Endothelial cell of umbilical vein (primary cell): ENCODE data around the gene SMAD1. TPM values are rescaled to one million over a fixed set of nuclear protein-coding genes. Genes with fewer than 3 reads are reported as not detected.

Experiments
- BruUV-seq: library from RNA; stranded (reverse); fragments of 400-500 nt; replicated peaks from 2 replicates; lab custom pipeline; 2021; lab: Mats Ljungman, UMichigan
- CTCF ChIA-PET: fragments of 300-600, 350-600 bp; sonication (Branson Sonifier 250); formaldehyde crosslinking; loops from one replicate; lab custom pipeline; 2021; ENCODE audit warnings: antibody characterized with exemption, inconsistent platforms; lab: Charles Lee
- POLR2A ChIA-PET: fragments of 300-600, 350-600 bp; sonication (Branson Sonifier 250); formaldehyde crosslinking; loops from one replicate; lab custom pipeline; 2021; ENCODE audit warnings: antibody characterized with exemption, inconsistent platforms; lab: Charles Lee
- DNase-seq: peaks from one replicate; pipeline ENCODE4 v3.0.0-alpha.2; 2011; ENCODE audit warnings: low read depth, low spot score
- FAIRE-seq: peaks from 2 replicates; lab custom pipeline; 2011; peaks lifted over from hg19 to GRCh38; lab: Jason Lieb, UNC
- H2AFZ ChIP-seq: 2 replicates; pipeline ENCODE4 v1.6.0; 2012; ENCODE audit warnings: low read depth, low read length, control low read depth, inconsistent platforms
- H3K27ac ChIP-seq: 2 replicates; pipeline ENCODE4 v1.5.1; 2011; ENCODE audit warnings: low read depth, mild to moderate bottlenecking, control low read depth, low read length, moderate library complexity; ENCODE audit not compliant: insufficient read depth
- H3K27me3 ChIP-seq, 2 experiments: 2 replicates each; pipeline versions ENCODE4 v1.6.0 to v1.6.1; 2011; ENCODE audit warnings: low read length in 2 of 2, mixed read lengths in 1 of 2; ENCODE audit not compliant: control insufficient read depth in 2 of 2, insufficient read depth in 2 of 2
- H3K36me3 ChIP-seq, 2 experiments: 2 replicates in 1 of 2; 3 replicates in 1 of 2; pipeline ENCODE4 v1.5.1; 2011; ENCODE audit warnings: low read length in 2 of 2, mild to moderate bottlenecking in 1 of 2, moderate library complexity in 1 of 2; ENCODE audit not compliant: control insufficient read depth in 2 of 2, insufficient read depth in 2 of 2; ENCODE audit errors: extremely low read depth in 1 of 2
- H3K4me1 ChIP-seq: 3 replicates; pipeline ENCODE4 v1.5.1; 2011; ENCODE audit warnings: mild to moderate bottlenecking, low read length; ENCODE audit not compliant: control insufficient read depth, insufficient read depth; ENCODE audit errors: extremely low read depth
- H3K4me2 ChIP-seq: 2 replicates; pipeline ENCODE4 v1.6.1; 2011; ENCODE audit warnings: low read length, control low read depth, mixed read lengths; ENCODE audit not compliant: insufficient read depth
- H3K4me3 ChIP-seq, 3 experiments: fragments of 200-600 bp in 1 of 3; sonication (generic), shearing (Covaris generic) in 1 of 3; replicated peaks in 1 of 3; 2 replicates each; pipeline ENCODE4 v1.5.1; 2011 to 2016; ENCODE audit warnings: control low read depth in 3 of 3, low read length in 3 of 3, mild to moderate bottlenecking in 2 of 3, inconsistent platforms in 1 of 3, low read depth in 1 of 3, moderate library complexity in 1 of 3; ENCODE audit not compliant: insufficient read depth in 1 of 3
- H3K79me2 ChIP-seq: 2 replicates; pipeline ENCODE4 v1.6.0; 2012; ENCODE audit warnings: low read length, inconsistent platforms; ENCODE audit not compliant: control insufficient read depth, insufficient read depth
- H3K9ac ChIP-seq: replicated peaks from 2 replicates; pipeline ENCODE3; 2011; ENCODE audit warnings: low read length, control low read depth; ENCODE audit not compliant: insufficient read depth; ENCODE audit errors: extremely low read depth
- H3K9me1 ChIP-seq: replicated peaks from 3 replicates; pipeline ENCODE4 v1.6.0; 2011; ENCODE audit warnings: mild to moderate bottlenecking, low read length; ENCODE audit not compliant: control insufficient read depth, insufficient read depth; ENCODE audit errors: extremely low read depth
- H3K9me3 ChIP-seq: replicated peaks from 2 replicates; pipeline ENCODE4 v1.5.1; 2012; ENCODE audit warnings: low read length, inconsistent platforms; ENCODE audit not compliant: control insufficient read depth, insufficient read depth
- H4K20me1 ChIP-seq: replicated peaks from 2 replicates; pipeline ENCODE3; 2011; ENCODE audit warnings: mild to moderate bottlenecking, low read length; ENCODE audit not compliant: control insufficient read depth, insufficient read depth; ENCODE audit errors: extremely low read depth
- EZH2 ChIP-seq: IDR thresholded peaks from 2 replicates; pipeline ENCODE4 v1.6.1; 2012; ENCODE audit warnings: borderline replicate concordance, low read depth, mild to moderate bottlenecking, moderate library complexity, low read length, inconsistent platforms; ENCODE audit not compliant: severe bottlenecking
- FOS ChIP-seq: IDR thresholded peaks from 2 replicates; pipeline ENCODE4 v1.6.1; 2011; ENCODE audit warnings: mild to moderate bottlenecking, low read length, moderate library complexity, borderline replicate concordance; ENCODE audit not compliant: insufficient read depth
- GATA2 ChIP-seq: IDR thresholded peaks from 2 replicates; pipeline ENCODE4 v1.7.0; 2011; ENCODE audit warnings: low read depth, mild to moderate bottlenecking, moderate library complexity, mixed read lengths, low read length; ENCODE audit not compliant: insufficient read length, insufficient read depth
- JUN ChIP-seq: IDR thresholded peaks from 2 replicates; pipeline ENCODE4 v1.6.1; 2011; ENCODE audit warnings: borderline replicate concordance, low read depth; ENCODE audit not compliant: insufficient read length, insufficient read depth
- MAX ChIP-seq: IDR thresholded peaks from 2 replicates; pipeline ENCODE4 v1.6.1; 2011; ENCODE audit not compliant: insufficient read depth, insufficient read length
- MYC ChIP-seq: IDR thresholded peaks from one replicate; pipeline ENCODE4 v1.6.1; 2011; ENCODE audit warnings: mild to moderate bottlenecking, low read depth, low read length
- POLR2A ChIP-seq: IDR thresholded peaks from 2 replicates; pipeline ENCODE4 v1.6.1; 2012; ENCODE audit warnings: low read depth, mild to moderate bottlenecking, control low read depth, low read length
- POLR2AphosphoS5 ChIP-seq: IDR thresholded peaks from 2 replicates; pipeline ENCODE4 v1.6.1; 2012; ENCODE audit warnings: low read depth, mild to moderate bottlenecking, control low read depth, low read length, moderate library complexity; ENCODE audit not compliant: insufficient read depth
- dilution Hi-C: fragments of 300-500 bp; cut with MboI; formaldehyde crosslinking; loops from one replicate; pipeline ENCODE4 v1.15.0; 2019; ENCODE audit warnings: low sequenced_read_pairs; ENCODE audit not compliant: extremely low pct_ligation_motif_present
- intact Hi-C: fragments of 100-400 bp; cut with micrococcal nuclease; formaldehyde crosslinking; loops from one replicate; pipeline ENCODE4 v1.10.0; 2022
- polyA plus RNA-seq, 4 experiments: library from polyadenylated mRNA; depleted of rRNA in 3 of 4; stranded (reverse) in 3 of 4; unstranded in 1 of 4; fragments of >200 nt; gene quantifications; 2 replicates each; pipeline versions ENCODE4 v1.2.1 to v1.2.3, GENCODE V29; 2011 to 2012; ENCODE audit warnings: missing spikeins in 1 of 4
- total RNA-seq: library from RNA; stranded (reverse); gene quantifications from 2 replicates; pipeline ENCODE4 v1.2.3, GENCODE V29; 2021
- TF ChIP-seq, protein P1 (sequence below), 2 donors: IDR thresholded peaks; 1 replicate in 1 of 2; 2 replicates in 1 of 2; pipeline ENCODE4 v1.5.1; 2011; ENCODE audit warnings: low read length in 2 of 2, mild to moderate bottlenecking in 2 of 2, moderate library complexity in 2 of 2, control low read depth in 1 of 2, inconsistent platforms in 1 of 2, low read depth in 1 of 2; ENCODE audit not compliant: insufficient read depth in 1 of 2; ENCODE audit errors: extremely low read depth in 1 of 2

The SMAD1 gene
- total and polyA plus RNA-seq, 2 donors (not counting 3 experiments of a cell fraction or from before 2014, with no cell fraction given): 101 to 116 TPM

DNA sequence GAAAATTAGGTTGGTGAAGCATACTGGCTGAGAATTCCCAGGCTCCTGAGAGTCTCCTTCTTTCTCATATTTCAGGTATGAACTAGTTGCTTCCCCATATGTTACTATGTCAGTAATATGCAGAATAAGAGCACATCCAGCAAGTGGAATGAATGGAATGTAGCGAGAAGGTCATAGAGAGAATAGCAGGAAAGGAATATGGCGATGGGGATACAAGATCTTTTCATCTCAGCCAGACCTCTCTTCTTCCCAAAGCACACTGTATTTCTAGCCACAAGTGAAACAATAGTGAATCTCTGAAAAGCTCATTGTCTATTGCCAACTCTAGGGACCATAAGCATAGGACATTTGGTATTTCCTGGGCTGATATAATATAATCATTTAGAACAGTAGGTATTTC, 82.9 kb downstream of the SMAD1 start:
- intact Hi-C loops: no loop called here
- POLR2A ChIA-PET: no interaction called here
- TF ChIP-seq POLR2AphosphoS5 (no peak), MAX (no peak), POLR2A (no peak), FOS (no peak), GATA2 (no peak), MYC (no peak), EZH2 (no peak), JUN (no peak)
- TF ChIP-seq, protein P1, sequence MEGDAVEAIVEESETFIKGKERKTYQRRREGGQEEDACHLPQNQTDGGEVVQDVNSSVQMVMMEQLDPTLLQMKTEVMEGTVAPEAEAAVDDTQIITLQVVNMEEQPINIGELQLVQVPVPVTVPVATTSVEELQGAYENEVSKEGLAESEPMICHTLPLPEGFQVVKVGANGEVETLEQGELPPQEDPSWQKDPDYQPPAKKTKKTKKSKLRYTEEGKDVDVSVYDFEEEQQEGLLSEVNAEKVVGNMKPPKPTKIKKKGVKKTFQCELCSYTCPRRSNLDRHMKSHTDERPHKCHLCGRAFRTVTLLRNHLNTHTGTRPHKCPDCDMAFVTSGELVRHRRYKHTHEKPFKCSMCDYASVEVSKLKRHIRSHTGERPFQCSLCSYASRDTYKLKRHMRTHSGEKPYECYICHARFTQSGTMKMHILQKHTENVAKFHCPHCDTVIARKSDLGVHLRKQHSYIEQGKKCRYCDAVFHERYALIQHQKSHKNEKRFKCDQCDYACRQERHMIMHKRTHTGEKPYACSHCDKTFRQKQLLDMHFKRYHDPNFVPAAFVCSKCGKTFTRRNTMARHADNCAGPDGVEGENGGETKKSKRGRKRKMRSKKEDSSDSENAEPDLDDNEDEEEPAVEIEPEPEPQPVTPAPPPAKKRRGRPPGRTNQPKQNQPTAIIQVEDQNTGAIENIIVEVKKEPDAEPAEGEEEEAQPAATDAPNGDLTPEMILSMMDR (IDR thresholded peaks at IDR 0.05; ENCODE audit: extremely low read depth in 1 of 2, insufficient read depth in 1 of 2, low read depth in 1 of 2, low read length in 2 of 2): no peak

More for the DNA sequence above, 82.9 kb downstream of the SMAD1 start:
- BruUV-seq: no TSS peak
- DNase-seq: peak; percentile 31
- Histone ChIP-seq H3K36me3 (peaks cover 0 to under 1% of the 10 kb centered on the region in 2 experiments), H3K9me1 (no peaks in the 10 kb centered on the region), H4K20me1 (no peaks in the 10 kb centered on the region), H3K4me1 (no peaks in the 10 kb centered on the region), H3K27me3 (peaks cover 0 to 4% of the 10 kb centered on the region in 2 experiments), H3K4me2 (no peak overlapping the region), H3K79me2 (no peaks in the 10 kb centered on the region), H3K9ac (no peak overlapping the region), H3K4me3 (no peak overlapping the region), H2AFZ (no peak overlapping the region), H3K9me3 (no peaks in the 10 kb centered on the region), H3K27ac (no peak overlapping the region)
- dilution Hi-C loops: no loop called here
- FAIRE-seq: no peak
- CTCF ChIA-PET: interaction anchor here (1.4 to 3.4 kb wide), 4 partner anchors 22 to 348 kb away, joined by 3 to 10 read pairs (median 8); no protein-coding TSS in a partner anchor
